Right renal cortex interstitium (tissue), 3 donors: Measurements from ENCODE around the gene SORBS1. TPM values are rescaled to one million over a fixed set of nuclear protein-coding genes. Genes with fewer than 3 reads are reported as not detected.
"Not testable (repeated sequence)": the region's sequence is repeated elsewhere in the genome, so short reads cannot be mapped to it uniquely, and the experiment has no call there.

Experiments used
- DNase-seq, 3 donors: peaks; one replicate each; pipeline ENCODE4 v3.0.0-alpha.2; 2013; ENCODE audit warnings: low read depth in 3 of 3, low spot score in 2 of 3
- polyA plus RNA-seq, 3 donors: library from polyadenylated mRNA; unstranded; fragments of 120-200 nt; gene quantifications; one replicate each; pipeline ENCODE4 v1.2.1, GENCODE V29; 2013; ENCODE audit not compliant: insufficient read length in 3 of 3

Gene SORBS1
- polyA plus RNA-seq, 3 donors = 26.1 to 27.9 (median 26.6) TPM

GRCh38 chr10:95496246-95496911 lies 64.8 kb downstream of the SORBS1 start:
- no peak for DNase-seq

GRCh38 chr10:95493862-95494261 lies 67.3 kb downstream of the SORBS1 start:
- DNase-seq = no peak

- DNase-seq = no peak
Observed at GRCh38 chr10:95487994-95488393, 73.2 kb downstream of the SORBS1 start.

GRCh38 chr10:95485056-95485844 lies 75.9 kb downstream of the SORBS1 start:
- no peak for DNase-seq

GRCh38 chr10:95482501-95483233 lies 78.5 kb downstream of the SORBS1 start:
- no peak for DNase-seq

- no peak for DNase-seq
Observed at GRCh38 chr10:95480901-95481491, 80.2 kb downstream of the SORBS1 start.

GRCh38 chr10:95480102-95480900 lies 80.9 kb downstream of the SORBS1 start:
- no peak for DNase-seq

- no peak for DNase-seq
Observed at GRCh38 chr10:95478935-95479334, 82.2 kb downstream of the SORBS1 start.

- DNase-seq = no peak
Observed at GRCh38 chr10:95478185-95478584, 83.0 kb downstream of the SORBS1 start.

GRCh38 chr10:95477175-95477520 lies 84.0 kb downstream of the SORBS1 start:
- DNase-seq = no peak

GRCh38 chr10:95476469-95477174 lies 84.5 kb downstream of the SORBS1 start:
- DNase-seq = no peak

GRCh38 chr10:95475827-95476468 lies 85.2 kb downstream of the SORBS1 start:
- no peak for DNase-seq

- no peak for DNase-seq
Observed at GRCh38 chr10:95475003-95475383, 86.2 kb downstream of the SORBS1 start.

GRCh38 chr10:95474228-95475002 lies 86.8 kb downstream of the SORBS1 start:
- no peak for DNase-seq

GRCh38 chr10:95472304-95473088 lies 88.7 kb downstream of the SORBS1 start:
- DNase-seq = no peak

- no peak for DNase-seq
Observed at GRCh38 chr10:95469676-95470075, 91.5 kb downstream of the SORBS1 start.

GRCh38 chr10:95469251-95469650 lies 91.9 kb downstream of the SORBS1 start:
- DNase-seq = no peak

- not testable (repeated sequence) for DNase-seq
Observed at GRCh38 chr10:95467642-95468041, 93.5 kb downstream of the SORBS1 start.
